HepG2 (cell line): ENCODE measurements around the gene ARL5A. TPM values are rescaled to one million over a fixed set of nuclear protein-coding genes. Genes with fewer than 3 reads are reported as not detected.

ENCODE experiments used
- DPF2 ChIP-seq: sonication (generic); formaldehyde crosslinking; IDR thresholded peaks from 2 replicates; pipeline ENCODE4 v1.4.0; 2020; ENCODE audit warnings: mild to moderate bottlenecking, low read depth, missing genetic modification reagents, borderline replicate concordance
- EP300 ChIP-seq, 3 experiments: sonication (generic) in 1 of 3; formaldehyde crosslinking in 1 of 3; IDR thresholded peaks; 2 replicates each; pipeline versions ENCODE4 v1.5.1 to v1.6.1; 2011 to 2020; ENCODE audit warnings: low read depth in 2 of 3, low read length in 2 of 3, borderline replicate concordance in 1 of 3, improper control_type of control experiment in 1 of 3, mild to moderate bottlenecking in 1 of 3, missing genetic modification reagents in 1 of 3, moderate library complexity in 1 of 3
- FOXP1 ChIP-seq, 2 experiments: fragments of 450-650 bp in 1 of 2; IDR thresholded peaks; 2 replicates each; pipeline ENCODE4 v1.6.1; 2017 to 2018; ENCODE audit warnings: antibody characterized with exemption in 1 of 2
- GABPA ChIP-seq, 2 experiments: IDR thresholded peaks; 2 replicates each; pipeline ENCODE4 v1.6.1; 2011 to 2016; ENCODE audit warnings: low read depth in 2 of 2, low read length in 1 of 2, missing biosample characterization in 1 of 2, missing genetic modification characterization in 1 of 2
- SKIL ChIP-seq: sonication (generic); formaldehyde crosslinking; IDR thresholded peaks from 2 replicates; pipeline ENCODE4 v1.8.0; 2022; ENCODE audit warnings: missing genetic modification reagents, mild to moderate bottlenecking, moderate library complexity, borderline replicate concordance
- TBX2 ChIP-seq: sonication (generic); formaldehyde crosslinking; IDR thresholded peaks from 2 replicates; pipeline ENCODE4 v1.5.0; 2020; ENCODE audit warnings: missing genetic modification reagents, mild to moderate bottlenecking, borderline replicate concordance
- ZBTB38 ChIP-seq: sonication (generic); formaldehyde crosslinking; IDR thresholded peaks from 2 replicates; pipeline ENCODE4 v1.5.1; 2020; ENCODE audit warnings: mild to moderate bottlenecking, missing genetic modification reagents
- ZNF317 ChIP-seq: sonication (generic); formaldehyde crosslinking; IDR thresholded peaks from 2 replicates; pipeline ENCODE4 v1.5.0; 2020; ENCODE audit warnings: mild to moderate bottlenecking, missing genetic modification reagents
- ZNF510 ChIP-seq: sonication (generic); formaldehyde crosslinking; IDR thresholded peaks from 2 replicates; pipeline ENCODE4 v1.4.0; 2020; ENCODE audit warnings: low read depth, mild to moderate bottlenecking, missing genetic modification reagents
- ZNF512B ChIP-seq: sonication (generic); formaldehyde crosslinking; IDR thresholded peaks from 2 replicates; pipeline ENCODE4 v1.5.1; 2020; ENCODE audit warnings: missing genetic modification reagents, mild to moderate bottlenecking, borderline replicate concordance
- ZNF564 ChIP-seq: sonication (generic); formaldehyde crosslinking; IDR thresholded peaks from 2 replicates; pipeline ENCODE4 v1.8.1; 2023; ENCODE audit warnings: mild to moderate bottlenecking, missing genetic modification reagents
- ZSCAN20 ChIP-seq: sonication (generic); formaldehyde crosslinking; IDR thresholded peaks from 2 replicates; pipeline ENCODE4 v1.4.0; 2020; ENCODE audit warnings: missing genetic modification reagents, mild to moderate bottlenecking, borderline replicate concordance
- ZSCAN31 ChIP-seq: sonication (generic); formaldehyde crosslinking; IDR thresholded peaks from 2 replicates; pipeline ENCODE4 v1.5.0; 2020; ENCODE audit warnings: low read depth, mild to moderate bottlenecking, missing genetic modification reagents
- polyA plus RNA-seq, 8 experiments: library from polyadenylated mRNA; depleted of rRNA in 3 of 8; stranded (reverse) in 7 of 8; unstranded in 1 of 8; fragments of >200 nt; fragmentation: Illumina TruSeq in 4 of 8; extraction: Trizol in 4 of 8; gene quantifications; 2 replicates each; pipeline versions ENCODE4 v1.2.1 to v1.2.3, GENCODE V29; 2011 to 2016; ENCODE audit warnings: low read depth in 4 of 8, missing spikeins in 1 of 8, mixed read lengths in 1 of 8; ENCODE audit not compliant: insufficient read depth in 1 of 8
- total RNA-seq, 5 experiments: library from RNA; depleted of rRNA; stranded (reverse); fragments of >200 nt; fragmentation: Illumina TruSeq; extraction: Trizol; gene quantifications; 2 replicates each; pipeline ENCODE4 v1.2.3, GENCODE V29; 2016; ENCODE audit warnings: low read depth in 1 of 5
- TF ChIP-seq, protein P1 (sequence below): sonication (generic); formaldehyde crosslinking; IDR thresholded peaks from 2 replicates; pipeline ENCODE4 v1.5.0; 2020; ENCODE audit warnings: mild to moderate bottlenecking, missing genetic modification reagents
- TF ChIP-seq, protein P2 (sequence below): sonication (generic); formaldehyde crosslinking; IDR thresholded peaks from 2 replicates; pipeline ENCODE4 v1.5.0; 2020; ENCODE audit warnings: mild to moderate bottlenecking, missing genetic modification reagents, moderate library complexity
- TF ChIP-seq, protein P3 (sequence below): IDR thresholded peaks from 2 replicates; pipeline ENCODE4 v1.6.1; 2016; ENCODE audit warnings: low read depth, control low read depth

ARL5A gene
- total and polyA plus RNA-seq, 2 of the 13 experiments (the other 11 are each of a cell fraction or from before 2014, with no cell fraction given): 47.5 to 149 TPM

GRCh38 chr2:151849413-151850010 lies 21.3 kb upstream of the ARL5A start (continued):
- TF ChIP-seq, protein P1, sequence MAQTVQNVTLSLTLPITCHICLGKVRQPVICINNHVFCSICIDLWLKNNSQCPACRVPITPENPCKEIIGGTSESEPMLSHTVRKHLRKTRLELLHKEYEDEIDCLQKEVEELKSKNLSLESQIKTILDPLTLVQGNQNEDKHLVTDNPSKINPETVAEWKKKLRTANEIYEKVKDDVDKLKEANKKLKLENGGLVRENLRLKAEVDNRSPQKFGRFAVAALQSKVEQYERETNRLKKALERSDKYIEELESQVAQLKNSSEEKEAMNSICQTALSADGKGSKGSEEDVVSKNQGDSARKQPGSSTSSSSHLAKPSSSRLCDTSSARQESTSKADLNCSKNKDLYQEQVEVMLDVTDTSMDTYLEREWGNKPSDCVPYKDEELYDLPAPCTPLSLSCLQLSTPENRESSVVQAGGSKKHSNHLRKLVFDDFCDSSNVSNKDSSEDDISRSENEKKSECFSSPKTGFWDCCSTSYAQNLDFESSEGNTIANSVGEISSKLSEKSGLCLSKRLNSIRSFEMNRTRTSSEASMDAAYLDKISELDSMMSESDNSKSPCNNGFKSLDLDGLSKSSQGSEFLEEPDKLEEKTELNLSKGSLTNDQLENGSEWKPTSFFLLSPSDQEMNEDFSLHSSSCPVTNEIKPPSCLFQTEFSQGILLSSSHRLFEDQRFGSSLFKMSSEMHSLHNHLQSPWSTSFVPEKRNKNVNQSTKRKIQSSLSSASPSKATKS (CRISPR knock-in tag): no peak
- TF ChIP-seq ZBTB38 (CRISPR knock-in tag) (no peak), FOXP1 (IDR thresholded peaks at IDR 0.05) (no peak), FOXP1 (CRISPR knock-in tag; IDR thresholded peaks at IDR 0.05) (peak; percentile 55; the same call in 1 of the 2 replicates), ZSCAN31 (0 out of 2 replicates have a peak, but pooled peaks have one; percentile 50), TBX2 (CRISPR knock-in tag) (0 out of 2 replicates have a peak, but pooled peaks have one; percentile 32), SKIL (CRISPR knock-in tag) (peak; percentile 79), DPF2 (no peak), GABPA (IDR thresholded peaks at IDR 0.05; ENCODE audit: low read depth, low read length) (no peak), GABPA (CRISPR knock-in tag; IDR thresholded peaks at IDR 0.05; ENCODE audit: low read depth) (no peak), ZNF510 (CRISPR knock-in tag) (peak; percentile 42; the same call in 1 of the 2 replicates), ZNF512B (CRISPR knock-in tag) (no peak), ZNF564 (no peak), ZSCAN20 (no peak), EP300 (IDR thresholded peaks at IDR 0.05; ENCODE audit: low read depth in 2 of 2, low read length in 2 of 2) (0 out of 4 replicates have a peak, but pooled peaks of 1 of the 2 experiments have one; percentile 21), EP300 (CRISPR knock-in tag; IDR thresholded peaks at IDR 0.05; ENCODE audit: borderline replicate concordance) (no peak), ZNF317 (CRISPR knock-in tag) (0 out of 2 replicates have a peak, but pooled peaks have one; percentile 13)
- TF ChIP-seq, protein P2, sequence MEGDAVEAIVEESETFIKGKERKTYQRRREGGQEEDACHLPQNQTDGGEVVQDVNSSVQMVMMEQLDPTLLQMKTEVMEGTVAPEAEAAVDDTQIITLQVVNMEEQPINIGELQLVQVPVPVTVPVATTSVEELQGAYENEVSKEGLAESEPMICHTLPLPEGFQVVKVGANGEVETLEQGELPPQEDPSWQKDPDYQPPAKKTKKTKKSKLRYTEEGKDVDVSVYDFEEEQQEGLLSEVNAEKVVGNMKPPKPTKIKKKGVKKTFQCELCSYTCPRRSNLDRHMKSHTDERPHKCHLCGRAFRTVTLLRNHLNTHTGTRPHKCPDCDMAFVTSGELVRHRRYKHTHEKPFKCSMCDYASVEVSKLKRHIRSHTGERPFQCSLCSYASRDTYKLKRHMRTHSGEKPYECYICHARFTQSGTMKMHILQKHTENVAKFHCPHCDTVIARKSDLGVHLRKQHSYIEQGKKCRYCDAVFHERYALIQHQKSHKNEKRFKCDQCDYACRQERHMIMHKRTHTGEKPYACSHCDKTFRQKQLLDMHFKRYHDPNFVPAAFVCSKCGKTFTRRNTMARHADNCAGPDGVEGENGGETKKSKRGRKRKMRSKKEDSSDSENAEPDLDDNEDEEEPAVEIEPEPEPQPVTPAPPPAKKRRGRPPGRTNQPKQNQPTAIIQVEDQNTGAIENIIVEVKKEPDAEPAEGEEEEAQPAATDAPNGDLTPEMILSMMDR (CRISPR knock-in tag): no peak
- TF ChIP-seq, protein P3, sequence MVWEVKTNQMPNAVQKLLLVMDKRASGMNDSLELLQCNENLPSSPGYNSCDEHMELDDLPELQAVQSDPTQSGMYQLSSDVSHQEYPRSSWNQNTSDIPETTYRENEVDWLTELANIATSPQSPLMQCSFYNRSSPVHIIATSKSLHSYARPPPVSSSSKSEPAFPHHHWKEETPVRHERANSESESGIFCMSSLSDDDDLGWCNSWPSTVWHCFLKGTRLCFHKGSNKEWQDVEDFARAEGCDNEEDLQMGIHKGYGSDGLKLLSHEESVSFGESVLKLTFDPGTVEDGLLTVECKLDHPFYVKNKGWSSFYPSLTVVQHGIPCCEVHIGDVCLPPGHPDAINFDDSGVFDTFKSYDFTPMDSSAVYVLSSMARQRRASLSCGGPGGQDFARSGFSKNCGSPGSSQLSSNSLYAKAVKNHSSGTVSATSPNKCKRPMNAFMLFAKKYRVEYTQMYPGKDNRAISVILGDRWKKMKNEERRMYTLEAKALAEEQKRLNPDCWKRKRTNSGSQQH (CRISPR knock-in tag): no peak
